Measurements from ENCODE around the gene ARHGEF26. TPM values are rescaled to one million over a fixed set of nuclear protein-coding genes. Genes with fewer than 3 reads are reported as not detected.
"Not testable (repeated sequence)": the region's sequence is repeated elsewhere in the genome, so short reads cannot be mapped to it uniquely, and the experiment has no call there.

ARHGEF26 gene
- polyA plus RNA-seq, 3 donors = 0.05 TPM; not detected in 2

- H3K27ac Mint-ChIP-seq = no peak overlapping the region
- Histone ChIP-seq H3K4me2 (replicated peaks; ENCODE audit: extremely low read depth, low read length, poor library complexity, severe bottlenecking) (no peak overlapping the region), H3K9ac (ENCODE audit: insufficient read depth, low read length, poor library complexity, severe bottlenecking) (no peak overlapping the region), H4K20me1 (ENCODE audit: insufficient read depth, low read length) (no peaks in the 10 kb centered on the region), H3K79me2 (ENCODE audit: insufficient read depth, low read length) (no peaks in the 10 kb centered on the region), H3K27me3 (ENCODE audit: control insufficient read depth in 2 of 2, insufficient read depth in 2 of 2, low read length in 2 of 2) (no peaks in the 10 kb centered on the region), H3K4me3 (replicated peaks in 1 of 3; ENCODE audit: low read depth in 2 of 3, low read length in 3 of 3) (no peak overlapping the region), H3K27ac (ENCODE audit: low read depth in 1 of 2, low read length in 2 of 2) (no peak overlapping the region), H3K36me3 (replicated peaks in 1 of 2; ENCODE audit: control insufficient read depth in 1 of 2, insufficient read depth in 2 of 2, low read length in 2 of 2) (no peaks in the 10 kb centered on the region), H2AFZ (ENCODE audit: insufficient read depth, low read depth, low read length, poor library complexity, severe bottlenecking) (no peak overlapping the region), H3K4me1 (ENCODE audit: control insufficient read depth in 1 of 2, insufficient read depth in 2 of 2, low read length in 2 of 2) (no peaks in the 10 kb centered on the region), H3K9me3 (replicated peaks in 1 of 2; ENCODE audit: control insufficient read depth in 1 of 2, insufficient read depth in 1 of 2, low read length in 2 of 2) (peaks cover 0 to 17% of the 10 kb centered on the region in 2 donors)
- no peak overlapping the region for H3K4me3 Mint-ChIP-seq
- WGBS (ENCODE audit: insufficient coverage) = no CpG with 5 or more reads among the region's 4 CpGs
- no peaks in the 10 kb centered on the region for H3K4me1 Mint-ChIP-seq
- TF ChIP-seq CTCF (IDR thresholded peaks at IDR 0.05) = no peak
- intact Hi-C loops (cut with micrococcal nuclease) = no loop called here
- H3K27me3 Mint-ChIP-seq (ENCODE audit: low read depth in 3 of 3) = no peaks in the 10 kb centered on the region
- DNase-seq = no peak
- H3K36me3 Mint-ChIP-seq = no peaks in the 10 kb centered on the region
- peaks cover 0 to 14% (median 6%) of the 10 kb centered on the region in 7 donors for H3K9me3 Mint-ChIP-seq
These were observed 35.4 kb upstream of the ARHGEF26 start for GRCh38 chr3:154085799-154086198.

- H3K36me3 ChIP-seq (replicated peaks in 1 of 2; ENCODE audit: control insufficient read depth in 1 of 2, insufficient read depth in 2 of 2, low read length in 2 of 2) = no peaks in the 10 kb centered on the region
- TF ChIP-seq CTCF (IDR thresholded peaks at IDR 0.05) = no peak
- no peak overlapping the region for H3K9ac ChIP-seq (ENCODE audit: insufficient read depth, low read length, poor library complexity, severe bottlenecking)
- H3K4me1 ChIP-seq (ENCODE audit: control insufficient read depth in 1 of 2, insufficient read depth in 2 of 2, low read length in 2 of 2) = no peaks in the 10 kb centered on the region
- Mint-ChIP-seq H3K4me3 (no peak overlapping the region), H3K27ac (no peak overlapping the region), H3K27me3 (ENCODE audit: low read depth in 3 of 3) (no peaks in the 10 kb centered on the region), H3K9me3 (peaks cover 0 to 14% (median 6%) of the 10 kb centered on the region in 7 donors), H3K4me1 (no peaks in the 10 kb centered on the region), H3K36me3 (no peaks in the 10 kb centered on the region)
- no peak overlapping the region for H2AFZ ChIP-seq (ENCODE audit: insufficient read depth, low read depth, low read length, poor library complexity, severe bottlenecking)
- intact Hi-C loops (cut with micrococcal nuclease) = no loop called here
- H3K4me3 ChIP-seq (replicated peaks in 1 of 3; ENCODE audit: low read depth in 2 of 3, low read length in 3 of 3) = no peak overlapping the region
- DNase-seq = no peak
- H3K27me3 ChIP-seq (ENCODE audit: control insufficient read depth in 2 of 2, insufficient read depth in 2 of 2, low read length in 2 of 2) = no peaks in the 10 kb centered on the region
- H3K9me3 ChIP-seq (replicated peaks in 1 of 2; ENCODE audit: control insufficient read depth in 1 of 2, insufficient read depth in 1 of 2, low read length in 2 of 2) = peaks cover 0 to 17% of the 10 kb centered on the region in 2 donors
- H3K27ac ChIP-seq (ENCODE audit: low read depth in 1 of 2, low read length in 2 of 2) = no peak overlapping the region
- no peaks in the 10 kb centered on the region for H3K79me2 ChIP-seq (ENCODE audit: insufficient read depth, low read length)
- no peaks in the 10 kb centered on the region for H4K20me1 ChIP-seq (ENCODE audit: insufficient read depth, low read length)
- H3K4me2 ChIP-seq (replicated peaks; ENCODE audit: extremely low read depth, low read length, poor library complexity, severe bottlenecking) = no peak overlapping the region
- no CpG with 5 or more reads among the region's 1 CpG for WGBS (ENCODE audit: insufficient coverage)
These were observed 34.9 kb upstream of the ARHGEF26 start for GRCh38 chr3:154086286-154086685.

- H3K27ac ChIP-seq (ENCODE audit: low read depth in 1 of 2, low read length in 2 of 2); H3K27me3 ChIP-seq (ENCODE audit: control insufficient read depth in 2 of 2, insufficient read depth in 2 of 2, low read length in 2 of 2); DNase-seq; H3K9me3 ChIP-seq (replicated peaks in 1 of 2; ENCODE audit: control insufficient read depth in 1 of 2, insufficient read depth in 1 of 2, low read length in 2 of 2); H3K79me2 ChIP-seq (ENCODE audit: insufficient read depth, low read length); H3K27ac Mint-ChIP-seq; H3K4me1 Mint-ChIP-seq; H3K4me1 ChIP-seq (ENCODE audit: control insufficient read depth in 1 of 2, insufficient read depth in 2 of 2, low read length in 2 of 2); H3K36me3 ChIP-seq (replicated peaks in 1 of 2; ENCODE audit: control insufficient read depth in 1 of 2, insufficient read depth in 2 of 2, low read length in 2 of 2); H3K4me2 ChIP-seq (replicated peaks; ENCODE audit: extremely low read depth, low read length, poor library complexity, severe bottlenecking); H3K36me3 Mint-ChIP-seq; H2AFZ ChIP-seq (ENCODE audit: insufficient read depth, low read depth, low read length, poor library complexity, severe bottlenecking); intact Hi-C loops (cut with micrococcal nuclease); H3K4me3 Mint-ChIP-seq; H3K27me3 Mint-ChIP-seq (ENCODE audit: low read depth in 3 of 3); H4K20me1 ChIP-seq (ENCODE audit: insufficient read depth, low read length); H3K4me3 ChIP-seq (replicated peaks in 1 of 3; ENCODE audit: low read depth in 2 of 3, low read length in 3 of 3); H3K9ac ChIP-seq (ENCODE audit: insufficient read depth, low read length, poor library complexity, severe bottlenecking): not testable (repeated sequence)
- 99% methylated on average over 20 of the region's 26 CpGs for WGBS (ENCODE audit: insufficient coverage)
- peaks cover 0 to 10% (median 3%) of the 10 kb centered on the region in 7 donors for H3K9me3 Mint-ChIP-seq
These were observed 33.3 kb upstream of the ARHGEF26 start for GRCh38 chr3:154087756-154088480.
